HFFc6 (cell line): ENCODE data around the gene TDRD1. TPM values are rescaled to one million over a fixed set of nuclear protein-coding genes. Genes with fewer than 3 reads are reported as not detected.

ENCODE experiments used
- DNase-seq: peaks from one replicate; pipeline ENCODE4 v3.0.0-alpha.2; 2018
- H3K27ac Mint-ChIP-seq: 2 replicates; pipeline ENCODE4 v1.8.0; 2020; ENCODE audit warnings: mild to moderate bottlenecking, mixed read lengths
- H3K27me3 Mint-ChIP-seq: 2 replicates; pipeline ENCODE4 v1.8.0; 2021; ENCODE audit warnings: mild to moderate bottlenecking, moderate library complexity, mixed read lengths; ENCODE audit not compliant: insufficient read depth
- H3K36me3 Mint-ChIP-seq: 2 replicates; pipeline ENCODE4 v1.8.0; 2021; ENCODE audit warnings: low read depth, mixed read lengths
- H3K4me1 Mint-ChIP-seq: 2 replicates; pipeline ENCODE4 v1.8.0; 2020; ENCODE audit warnings: low read depth, mixed read lengths
- H3K4me3 Mint-ChIP-seq: 2 replicates; pipeline ENCODE4 v1.8.0; 2020; ENCODE audit warnings: mild to moderate bottlenecking, moderate library complexity, mixed read lengths
- H3K9me3 Mint-ChIP-seq: 2 replicates; pipeline ENCODE4 v1.8.0; 2020; ENCODE audit warnings: mild to moderate bottlenecking, mixed read lengths
- total RNA-seq, 6 experiments: library from RNA; stranded (reverse); fragmentation: NEBNext Ultra II Directional; extraction: Animal tissue kit (Norgen Biotek cat#: 25700); gene quantifications; 2 replicates in 1 of 6; 3 replicates in 5 of 6; pipeline ENCODE4 v1.2.3, GENCODE V29; 2021
- TF ChIP-seq, protein P1 (sequence below): fragments of 200-600 bp; sonication (generic); IDR thresholded peaks from 2 replicates; pipeline ENCODE4 v1.5.0; 2021; ENCODE audit warnings: antibody characterized with exemption, mild to moderate bottlenecking

Gene TDRD1
- total RNA-seq, 6 experiments from 2014 or later, result not detected

- Mint-ChIP-seq H3K27ac (no peak overlapping the region), H3K36me3 (no peaks in the 10 kb centered on the region), H3K27me3 (peaks cover 29% of the 10 kb centered on the region), H3K4me1 (no peaks in the 10 kb centered on the region), H3K4me3 (no peak overlapping the region), H3K9me3 (no peaks in the 10 kb centered on the region)
- DNase-seq, result no peak
- TF ChIP-seq, protein P1, sequence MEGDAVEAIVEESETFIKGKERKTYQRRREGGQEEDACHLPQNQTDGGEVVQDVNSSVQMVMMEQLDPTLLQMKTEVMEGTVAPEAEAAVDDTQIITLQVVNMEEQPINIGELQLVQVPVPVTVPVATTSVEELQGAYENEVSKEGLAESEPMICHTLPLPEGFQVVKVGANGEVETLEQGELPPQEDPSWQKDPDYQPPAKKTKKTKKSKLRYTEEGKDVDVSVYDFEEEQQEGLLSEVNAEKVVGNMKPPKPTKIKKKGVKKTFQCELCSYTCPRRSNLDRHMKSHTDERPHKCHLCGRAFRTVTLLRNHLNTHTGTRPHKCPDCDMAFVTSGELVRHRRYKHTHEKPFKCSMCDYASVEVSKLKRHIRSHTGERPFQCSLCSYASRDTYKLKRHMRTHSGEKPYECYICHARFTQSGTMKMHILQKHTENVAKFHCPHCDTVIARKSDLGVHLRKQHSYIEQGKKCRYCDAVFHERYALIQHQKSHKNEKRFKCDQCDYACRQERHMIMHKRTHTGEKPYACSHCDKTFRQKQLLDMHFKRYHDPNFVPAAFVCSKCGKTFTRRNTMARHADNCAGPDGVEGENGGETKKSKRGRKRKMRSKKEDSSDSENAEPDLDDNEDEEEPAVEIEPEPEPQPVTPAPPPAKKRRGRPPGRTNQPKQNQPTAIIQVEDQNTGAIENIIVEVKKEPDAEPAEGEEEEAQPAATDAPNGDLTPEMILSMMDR, result no peak
Measured at GRCh38 chr10:114281461-114281860, 102.3 kb downstream of the TDRD1 start.

Other genes starting within 250 kb of the TDRD1 start
- under 1 TPM in 1 of 6 experiments, not detected in 5; 0.07 TPM for gene ADRB1, start 135.5 kb upstream of the TDRD1 start, total RNA-seq
- gene CCDC186, start 5.2 kb upstream of the TDRD1 start, total RNA-seq, result 10 to 100 TPM; 10.9 to 14.7 (median 12.6) TPM
- gene VWA2, start 59.9 kb downstream of the TDRD1 start, total RNA-seq, result under 1 TPM in 1 of 6 experiments, not detected in 5; 0.07 TPM
- under 1 TPM in 2 of 6 experiments, not detected in 4; 0.07 to 0.09 TPM for gene AFAP1L2, start 225.1 kb downstream of the TDRD1 start, total RNA-seq